GM23248 (cell line): ENCODE results near the gene COL18A1. TPM values are rescaled to one million over a fixed set of nuclear protein-coding genes. Genes with fewer than 3 reads are reported as not detected.

Experiments
- DNase-seq: peaks from one replicate; pipeline ENCODE4 v3.0.0-alpha.2; 2015
- H2AFZ ChIP-seq: fragments of 200-600 bp; sonication (generic); 2 replicates; pipeline ENCODE4 v1.6.1; 2016; ENCODE audit warnings: antibody characterized with exemption
- H3F3A ChIP-seq: fragments of 200-600 bp; sonication (generic); 2 replicates; pipeline ENCODE4 v1.6.1; 2016; ENCODE audit warnings: mild to moderate bottlenecking, antibody characterized with exemption, mixed run types; ENCODE audit not compliant: insufficient read depth
- H3K27ac ChIP-seq: fragments of 200-600 bp; sonication (generic); 2 replicates; pipeline ENCODE4 v1.5.1; 2016; ENCODE audit warnings: mild to moderate bottlenecking
- H3K27me3 ChIP-seq: fragments of 200-600 bp; sonication (generic); replicated peaks from 2 replicates; pipeline ENCODE4 v1.6.1; 2016; ENCODE audit warnings: mild to moderate bottlenecking; ENCODE audit not compliant: insufficient read depth
- H3K36me3 ChIP-seq: fragments of 200-600 bp; sonication (generic); 2 replicates; pipeline ENCODE4 v1.6.1; 2016; ENCODE audit warnings: low read depth, mild to moderate bottlenecking
- H3K4me1 ChIP-seq: fragments of 200-600 bp; sonication (generic); 2 replicates; pipeline ENCODE4 v1.6.1; 2016; ENCODE audit warnings: mild to moderate bottlenecking; ENCODE audit not compliant: insufficient read depth
- H3K4me2 ChIP-seq: fragments of 200-600 bp; sonication (generic); one replicate; pipeline ENCODE4 v1.6.1; 2016; ENCODE audit warnings: mild to moderate bottlenecking; ENCODE audit not compliant: unreplicated experiment
- H3K4me3 ChIP-seq: fragments of 200-600 bp; sonication (generic); 2 replicates; pipeline ENCODE4 v1.5.1; 2016; ENCODE audit warnings: mild to moderate bottlenecking
- H3K79me2 ChIP-seq: fragments of 200-600 bp; sonication (generic); 2 replicates; pipeline ENCODE4 v1.6.1; 2016; ENCODE audit warnings: mild to moderate bottlenecking; ENCODE audit not compliant: insufficient read depth
- H3K9ac ChIP-seq: fragments of 200-600 bp; sonication (generic); 2 replicates; pipeline ENCODE4 v1.6.1; 2016; ENCODE audit warnings: mild to moderate bottlenecking
- H3K9me2 ChIP-seq: fragments of 200-600 bp; sonication (generic); 2 replicates; pipeline ENCODE4 v1.6.1; 2016; ENCODE audit warnings: mixed run types, mild to moderate bottlenecking, moderate library complexity; ENCODE audit not compliant: insufficient read depth
- H3K9me3 ChIP-seq: fragments of 200-600 bp; sonication (generic); one replicate; pipeline ENCODE4 v1.6.1; 2017; ENCODE audit warnings: low read depth
- H4K20me1 ChIP-seq: fragments of 200-600 bp; sonication (generic); 2 replicates; pipeline ENCODE4 v1.6.0; 2016; ENCODE audit not compliant: insufficient read depth
- EZH2 ChIP-seq: fragments of 200-600 bp; sonication (generic); IDR thresholded peaks from 2 replicates; pipeline ENCODE4 v1.6.1; 2018; ENCODE audit warnings: antibody characterized with exemption, mild to moderate bottlenecking; ENCODE audit not compliant: insufficient read depth, poor library complexity, severe bottlenecking
- EZH2phosphoT487 ChIP-seq: fragments of 200-600 bp; sonication (generic); IDR thresholded peaks from 2 replicates; pipeline ENCODE4 v1.6.1; 2018; ENCODE audit warnings: antibody characterized with exemption, moderate library complexity, mild to moderate bottlenecking, low read depth; ENCODE audit not compliant: insufficient read depth
- WGBS, 2 experiments: methylation state at CpG; one replicate each; pipeline ENCODE4 v1.1.6; 2015 to 2017; ENCODE audit warnings: low lambda C conversion rate in 2 of 2, low coverage in 1 of 2; ENCODE audit errors: missing lambda C conversion rate in 2 of 2; 5-methylcytosine and 5-hydroxymethylcytosine counted together
- in situ Hi-C: fragments of 300-500 bp; cut with MboI; formaldehyde crosslinking; loops from 2 replicates; pipeline ENCODE4 v1.15.0; 2020
- polyA plus RNA-seq: library from polyadenylated mRNA; unstranded; fragments of >200 nt; fragmentation: Nextera tagmentation; extraction: Ambion mirVana; gene quantifications from 2 replicates; pipeline ENCODE4 v1.2.1, GENCODE V29; 2016
- total RNA-seq: library from RNA; depleted of rRNA; stranded (reverse); fragments of >200 nt; shearing (Covaris generic); gene quantifications from 2 replicates; pipeline ENCODE4 v1.2.3, GENCODE V29; 2014

The COL18A1 gene
- total and polyA plus RNA-seq, 2 experiments from 2014 or later, result 1.7 to 30.5 TPM

GRCh38 chr21:45465611-45466329, 60.8 kb downstream of the COL18A1 start:
- Histone ChIP-seq H3K9me3 (no peaks in the 10 kb centered on the region), H2AFZ (no peak overlapping the region), H3K4me1 (peaks cover 17% of the 10 kb centered on the region), H3K27me3 (no peaks in the 10 kb centered on the region), H3K9ac (no peak overlapping the region), H3F3A (peaks cover 17% of the 10 kb centered on the region), H3K79me2 (no peaks in the 10 kb centered on the region), H3K4me2 (no peak overlapping the region), H3K36me3 (no peaks in the 10 kb centered on the region), H3K27ac (no peak overlapping the region), H4K20me1 (no peaks in the 10 kb centered on the region), H3K4me3 (no peak overlapping the region), H3K9me2 (no peaks in the 10 kb centered on the region)
- WGBS, 2 experiments, result 80 to 85% methylated on average over 23 to 27 of the region's 27 CpGs
- in situ Hi-C loops, result no loop called here
- DNase-seq, result no peak
- TF ChIP-seq EZH2phosphoT487 (no peak), EZH2 (no peak)

GRCh38 chr21:45466330-45467220, 61.6 kb downstream of the COL18A1 start:
- Histone ChIP-seq H4K20me1 (no peaks in the 10 kb centered on the region), H3K36me3 (no peaks in the 10 kb centered on the region), H3K4me2 (no peak overlapping the region), H3K79me2 (no peaks in the 10 kb centered on the region), H3K9ac (no peak overlapping the region), H3K4me1 (peaks cover 20% of the 10 kb centered on the region), H3F3A (peaks cover 20% of the 10 kb centered on the region), H2AFZ (no peak overlapping the region), H3K4me3 (no peak overlapping the region), H3K9me2 (no peaks in the 10 kb centered on the region), H3K27me3 (no peaks in the 10 kb centered on the region), H3K27ac (no peak overlapping the region), H3K9me3 (no peaks in the 10 kb centered on the region)
- TF ChIP-seq EZH2, result no peak
- TF ChIP-seq EZH2phosphoT487, result no peak
- in situ Hi-C loops, result no loop called here
- 86 to 87% methylated on average over 29 to 30 of the region's 30 CpGs for WGBS, 2 experiments
- no peak for DNase-seq

- in situ Hi-C loops, result no loop called here
- TF ChIP-seq EZH2 (no peak), EZH2phosphoT487 (no peak)
- Histone ChIP-seq H3K36me3 (no peaks in the 10 kb centered on the region), H4K20me1 (no peaks in the 10 kb centered on the region), H3K27ac (no peak overlapping the region), H3F3A (peaks cover 24% of the 10 kb centered on the region), H3K27me3 (no peaks in the 10 kb centered on the region), H3K9me3 (no peaks in the 10 kb centered on the region), H3K9ac (no peak overlapping the region), H2AFZ (no peak overlapping the region), H3K4me2 (no peak overlapping the region), H3K79me2 (no peaks in the 10 kb centered on the region), H3K4me3 (no peak overlapping the region), H3K4me1 (peaks cover 24% of the 10 kb centered on the region), H3K9me2 (no peaks in the 10 kb centered on the region)
- peak; percentile 12 for DNase-seq
- 85 to 91% methylated on average over 22 to 24 of the region's 25 CpGs for WGBS, 2 experiments
Measured at GRCh38 chr21:45467221-45467779, 62.3 kb downstream of the COL18A1 start.
